Prostate gland (tissue), 2 donors: ENCODE results near the gene LONRF2. TPM values are rescaled to one million over a fixed set of nuclear protein-coding genes. Genes with fewer than 3 reads are reported as not detected.

ENCODE experiments used
- DNase-seq: peaks from one replicate; pipeline ENCODE4 v3.0.0-alpha.2; 2019; ENCODE audit warnings: low spot score
- H3K27ac ChIP-seq, 2 donors: fragments of 200-600 bp; sonication (generic); 2 replicates each; pipeline ENCODE4 v1.5.1; 2017 to 2019
- H3K27me3 ChIP-seq: fragments of 200-600 bp; sonication (generic); replicated peaks from 2 replicates; pipeline ENCODE4 v1.5.1; 2019; ENCODE audit not compliant: insufficient read depth
- H3K36me3 ChIP-seq, 2 donors: fragments of 200-600 bp; sonication (generic); 1 replicate in 1 of 2; 2 replicates in 1 of 2; pipeline versions ENCODE4 v1.5.1 to v1.8.1; 2017 to 2019
- H3K4me1 ChIP-seq: fragments of 200-600 bp; sonication (generic); replicated peaks from 2 replicates; pipeline ENCODE4 v1.5.1; 2019
- H3K4me3 ChIP-seq, 2 donors: fragments of 200-600 bp; sonication (generic); 2 replicates each; pipeline ENCODE4 v1.5.1; 2017 to 2019
- H3K9me3 ChIP-seq: fragments of 200-600 bp; sonication (generic); 2 replicates; pipeline ENCODE4 v1.5.1; 2017
- POLR2A ChIP-seq: fragments of 450-650 bp; IDR thresholded peaks from one replicate; pipeline ENCODE4 v1.6.1; 2016; ENCODE audit warnings: antibody characterized with exemption, mild to moderate bottlenecking
- POLR2AphosphoS5 ChIP-seq: sonication (generic); formaldehyde crosslinking; IDR thresholded peaks from one replicate; pipeline ENCODE4 v1.6.1; 2017; ENCODE audit warnings: antibody characterized with exemption
- WGBS: methylation state at CpG from one replicate; pipeline ENCODE4 v1.1.5; 2018; 5-methylcytosine and 5-hydroxymethylcytosine counted together
- intact Hi-C: fragments of 100-400 bp; cut with DNase I; formaldehyde crosslinking; loops from one replicate; pipeline ENCODE4 v1.14.2; 2022
- total RNA-seq, 2 donors: library from RNA; depleted of rRNA; stranded (reverse); fragments of >200 nt; gene quantifications; one replicate each; pipeline ENCODE4 v1.1.0, GENCODE V29; 2016
- TF ChIP-seq, protein P1 (sequence below), 4 experiments: fragments of 200-600 bp in 2 of 4; fragments of 450-650 bp in 2 of 4; sonication (generic) in 2 of 4; IDR thresholded peaks; 1 replicate in 3 of 4; 2 replicates in 1 of 4; pipeline ENCODE4 v1.5.1; 2016 to 2019; ENCODE audit warnings: antibody characterized with exemption in 4 of 4, mild to moderate bottlenecking in 2 of 4, moderate library complexity in 2 of 4

LONRF2 gene
- total RNA-seq, 2 donors from 2014 or later, result 8.2 to 20.4 TPM

GRCh38 chr2:100254646-100255210 is 67.6 kb downstream of the LONRF2 start:
- Histone ChIP-seq H3K36me3 (no peaks in the 10 kb centered on the region), H3K27ac (no peak overlapping the region), H3K27me3 (no peaks in the 10 kb centered on the region), H3K4me3 (no peak overlapping the region), H3K4me1 (no peaks in the 10 kb centered on the region), H3K9me3 (no peaks in the 10 kb centered on the region)
- no peak for DNase-seq
- intact Hi-C loops, result no loop called here
- WGBS, result 86% methylated on average over 16 of the region's 16 CpGs
- TF ChIP-seq POLR2A, result no peak
- TF ChIP-seq POLR2AphosphoS5, result no peak
- TF ChIP-seq, protein P1, sequence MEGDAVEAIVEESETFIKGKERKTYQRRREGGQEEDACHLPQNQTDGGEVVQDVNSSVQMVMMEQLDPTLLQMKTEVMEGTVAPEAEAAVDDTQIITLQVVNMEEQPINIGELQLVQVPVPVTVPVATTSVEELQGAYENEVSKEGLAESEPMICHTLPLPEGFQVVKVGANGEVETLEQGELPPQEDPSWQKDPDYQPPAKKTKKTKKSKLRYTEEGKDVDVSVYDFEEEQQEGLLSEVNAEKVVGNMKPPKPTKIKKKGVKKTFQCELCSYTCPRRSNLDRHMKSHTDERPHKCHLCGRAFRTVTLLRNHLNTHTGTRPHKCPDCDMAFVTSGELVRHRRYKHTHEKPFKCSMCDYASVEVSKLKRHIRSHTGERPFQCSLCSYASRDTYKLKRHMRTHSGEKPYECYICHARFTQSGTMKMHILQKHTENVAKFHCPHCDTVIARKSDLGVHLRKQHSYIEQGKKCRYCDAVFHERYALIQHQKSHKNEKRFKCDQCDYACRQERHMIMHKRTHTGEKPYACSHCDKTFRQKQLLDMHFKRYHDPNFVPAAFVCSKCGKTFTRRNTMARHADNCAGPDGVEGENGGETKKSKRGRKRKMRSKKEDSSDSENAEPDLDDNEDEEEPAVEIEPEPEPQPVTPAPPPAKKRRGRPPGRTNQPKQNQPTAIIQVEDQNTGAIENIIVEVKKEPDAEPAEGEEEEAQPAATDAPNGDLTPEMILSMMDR (IDR thresholded peaks at IDR 0.05), result no peak

DNA sequence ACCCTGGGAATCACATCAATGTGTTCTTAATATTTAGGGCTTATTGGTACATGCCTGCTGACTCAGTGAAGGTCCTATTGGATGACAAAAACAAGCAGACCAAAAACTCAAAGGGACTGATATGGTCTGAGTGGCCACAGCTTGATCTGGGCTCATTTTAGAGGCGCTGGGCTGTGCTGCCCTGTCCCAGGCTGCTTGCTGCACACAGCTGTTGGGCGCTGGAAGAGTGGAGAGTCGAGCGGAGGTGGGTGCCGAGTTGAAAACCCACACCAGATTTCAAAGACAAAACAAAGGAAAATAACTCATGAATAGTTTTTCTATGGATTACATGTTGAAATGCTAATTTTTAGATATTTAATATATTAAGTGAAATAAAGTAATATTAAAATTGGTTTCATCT is 68.5 kb downstream of the LONRF2 start:
- TF ChIP-seq, protein P1 (IDR thresholded peaks at IDR 0.05), result no peak
- TF ChIP-seq POLR2A (no peak), POLR2AphosphoS5 (no peak)
- Histone ChIP-seq H3K4me3 (no peak overlapping the region), H3K9me3 (no peaks in the 10 kb centered on the region), H3K4me1 (no peaks in the 10 kb centered on the region), H3K36me3 (no peaks in the 10 kb centered on the region), H3K27me3 (no peaks in the 10 kb centered on the region), H3K27ac (no peak overlapping the region)
- WGBS, result 91% methylated on average over 5 of the region's 5 CpGs
- intact Hi-C loops, result no loop called here
- DNase-seq, result no peak

DNA sequence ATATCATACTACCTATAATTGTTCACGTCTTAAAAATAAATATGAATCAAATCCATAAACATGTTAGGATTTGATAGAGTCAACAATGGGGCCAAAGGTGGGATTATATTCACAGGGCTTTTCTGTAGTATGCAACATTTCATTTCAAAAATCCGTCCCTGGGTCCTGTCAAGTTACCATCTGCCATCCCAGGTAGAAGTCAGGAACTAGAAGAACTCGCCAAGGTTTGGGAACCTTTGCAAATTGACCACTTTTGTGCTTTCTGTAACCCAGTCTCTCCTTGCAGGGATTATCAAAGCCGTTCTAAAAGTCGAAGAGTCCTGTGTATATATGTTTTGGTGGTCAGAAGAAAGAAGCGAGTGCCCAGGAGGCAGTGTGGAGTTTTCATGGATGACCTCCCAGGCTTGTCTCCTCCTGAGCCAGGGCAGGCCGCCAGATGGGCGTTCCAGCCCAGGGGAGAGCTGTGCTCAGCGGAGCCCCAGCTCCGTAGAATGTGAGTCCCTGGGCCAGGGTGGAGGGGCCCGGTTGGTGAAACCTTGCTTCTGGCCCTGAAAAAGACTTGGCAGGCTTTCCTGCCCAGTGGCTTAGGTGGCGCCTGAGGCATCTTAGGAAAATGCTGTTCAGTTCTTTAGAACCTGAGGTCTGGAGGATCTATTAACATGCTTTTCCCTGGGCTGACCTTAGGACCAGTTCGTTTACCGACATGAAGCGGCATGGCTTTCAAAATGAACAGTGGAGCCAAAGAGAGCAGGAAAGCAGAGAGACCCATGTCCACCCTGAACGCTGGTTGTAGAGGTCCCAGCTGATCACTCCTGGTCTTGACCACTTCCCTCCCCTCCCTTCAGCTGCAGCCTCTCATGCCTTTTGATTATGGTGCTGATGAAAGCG is 69.2 kb downstream of the LONRF2 start:
- Histone ChIP-seq H3K4me3 (no peak overlapping the region), H3K9me3 (no peaks in the 10 kb centered on the region), H3K4me1 (no peaks in the 10 kb centered on the region), H3K27ac (no peak overlapping the region), H3K27me3 (no peaks in the 10 kb centered on the region), H3K36me3 (no peaks in the 10 kb centered on the region)
- DNase-seq, result no peak
- intact Hi-C loops, result no loop called here
- WGBS, result 66% methylated on average over 16 of the region's 17 CpGs
- no peak for TF ChIP-seq POLR2AphosphoS5
- TF ChIP-seq POLR2A, result no peak
- TF ChIP-seq, protein P1 (IDR thresholded peaks at IDR 0.05), result no peak

GRCh38 chr2:100250645-100251044 is 71.7 kb downstream of the LONRF2 start:
- Histone ChIP-seq H3K4me3 (no peak overlapping the region), H3K27me3 (no peaks in the 10 kb centered on the region), H3K4me1 (no peaks in the 10 kb centered on the region), H3K9me3 (no peaks in the 10 kb centered on the region), H3K27ac (no peak overlapping the region), H3K36me3 (no peaks in the 10 kb centered on the region)
- WGBS, result 96% methylated on average over 9 of the region's 9 CpGs
- intact Hi-C loops, result no loop called here
- TF ChIP-seq POLR2A (no peak), POLR2AphosphoS5 (no peak)
- TF ChIP-seq, protein P1 (IDR thresholded peaks at IDR 0.05), result no peak
- DNase-seq, result no peak
